PC-3 (cell line): ENCODE results near the gene TBC1D14. TPM values are rescaled to one million over a fixed set of nuclear protein-coding genes. Genes with fewer than 3 reads are reported as not detected.

Experiments used
- ATAC-seq: fragments of 200-7000 bp; cut with Tn5 transposase; 2 replicates; pipeline ENCODE4 v1.9.1; 2020; ENCODE audit warnings: mild to moderate bottlenecking, moderate library complexity
- BruUV-seq: library from RNA; stranded (reverse); fragments of 400-500 nt; replicated peaks from 2 replicates; lab custom pipeline; 2021; lab: Mats Ljungman, UMichigan
- CTCF ChIA-PET: fragments of 300-600 bp; sonication (Branson Sonifier 250); formaldehyde crosslinking; loops from one replicate; lab custom pipeline; 2022; ENCODE audit warnings: antibody characterized with exemption; lab: Charles Lee
- POLR2A ChIA-PET: fragments of 300-600 bp; sonication (Branson Sonifier 250); formaldehyde crosslinking; loops from one replicate; lab custom pipeline; 2022; ENCODE audit warnings: antibody characterized with exemption; ENCODE audit not compliant: unreplicated experiment; lab: Charles Lee
- DNase-seq: peaks from one replicate; pipeline ENCODE4 v3.0.0-alpha.2; 2015
- H2AFZ ChIP-seq: fragments of 300-600 bp; sonication (generic); 2 replicates; pipeline ENCODE4 v1.6.0; 2016; ENCODE audit warnings: antibody characterized with exemption, low read length
- H3F3A ChIP-seq: fragments of 300-600 bp; sonication (generic); one replicate; pipeline ENCODE4 v1.6.0; 2017; ENCODE audit warnings: antibody characterized with exemption, low read length, control low read depth, mild to moderate bottlenecking; ENCODE audit not compliant: unreplicated experiment
- H3K27ac ChIP-seq: fragments of 300-600 bp; sonication (generic); 2 replicates; pipeline ENCODE4 v1.5.1; 2016; ENCODE audit warnings: mild to moderate bottlenecking, low read length
- H3K27me3 ChIP-seq: fragments of 300-600 bp; sonication (generic); 2 replicates; pipeline ENCODE4 v1.6.1; 2016; ENCODE audit warnings: low read length, mixed read lengths
- H3K36me3 ChIP-seq: fragments of 300-600 bp; sonication (generic); 2 replicates; pipeline ENCODE4 v1.6.1; 2016; ENCODE audit warnings: low read depth, mixed run types, low read length, mixed read lengths
- H3K4me1 ChIP-seq: fragments of 300-600 bp; sonication (generic); 2 replicates; pipeline ENCODE4 v1.5.1; 2016; ENCODE audit warnings: low read length; ENCODE audit not compliant: insufficient read depth
- H3K4me2 ChIP-seq: fragments of 300-600 bp; sonication (generic); 2 replicates; pipeline ENCODE4 v1.6.0; 2016; ENCODE audit warnings: low read length
- H3K4me3 ChIP-seq: fragments of 300-600 bp; sonication (generic); 2 replicates; pipeline ENCODE4 v1.5.1; 2016; ENCODE audit warnings: mild to moderate bottlenecking, low read length, mixed read lengths
- H3K79me2 ChIP-seq: fragments of 300-600 bp; sonication (generic); 2 replicates; pipeline ENCODE4 v1.6.1; 2017; ENCODE audit warnings: low read length, mixed read lengths
- H3K9ac ChIP-seq: fragments of 300-600 bp; sonication (generic); 2 replicates; pipeline ENCODE4 v1.6.0; 2016; ENCODE audit warnings: mild to moderate bottlenecking, low read length
- H3K9me2 ChIP-seq: fragments of 300-600 bp; sonication (generic); replicated peaks from 2 replicates; pipeline ENCODE4 v1.6.1; 2016; ENCODE audit warnings: mixed run types, low read length, mixed read lengths
- H3K9me3 ChIP-seq: fragments of 300-600 bp; sonication (generic); 2 replicates; pipeline ENCODE4 v1.6.1; 2016; ENCODE audit warnings: low read length, mixed read lengths
- H4K20me1 ChIP-seq: fragments of 300-600 bp; sonication (generic); 2 replicates; pipeline ENCODE4 v1.6.1; 2016; ENCODE audit warnings: low read length, mixed read lengths
- EZH2 ChIP-seq: fragments of 300-600 bp; sonication (generic); IDR thresholded peaks from one replicate; pipeline ENCODE4 v1.6.1; 2017; ENCODE audit warnings: antibody characterized with exemption, mild to moderate bottlenecking, low read length; ENCODE audit not compliant: unreplicated experiment
- EZH2phosphoT487 ChIP-seq: fragments of 300-600 bp; sonication (generic); IDR thresholded peaks from 2 replicates; pipeline ENCODE4 v1.6.1; 2018; ENCODE audit warnings: mild to moderate bottlenecking, antibody characterized with exemption, low read length, borderline replicate concordance
- intact Hi-C: fragments of 100-400 bp; cut with micrococcal nuclease; formaldehyde crosslinking; loops from 2 replicates; pipeline ENCODE4 v1.9.0; 2023
- total RNA-seq: library from RNA; depleted of rRNA; stranded (reverse); fragments of >200 nt; gene quantifications from 2 replicates; pipeline ENCODE4 v1.2.3, GENCODE V29; 2014
- TF ChIP-seq, protein P1 (sequence below): fragments of 300-600 bp; sonication (generic); conservative IDR thresholded peaks from 2 replicates; pipeline ENCODE4 v1.5.1; 2017; ENCODE audit warnings: antibody characterized with exemption, low read depth, mild to moderate bottlenecking, low read length

The TBC1D14 gene
- total RNA-seq, 1 experiment from 2014 or later = 33.0 TPM

GRCh38 chr4:7031558-7032449, 122.2 kb downstream of the TBC1D14 start:
- Histone ChIP-seq H3K4me3 (no peak overlapping the region), H3K9ac (no peak overlapping the region), H3K79me2 (no peaks in the 10 kb centered on the region), H3K9me2 (no peaks in the 10 kb centered on the region), H3K4me2 (no peak overlapping the region), H3K36me3 (peaks cover 10% of the 10 kb centered on the region; the same call in 1 of the 2 replicates), H3F3A (no peaks in the 10 kb centered on the region), H3K27me3 (no peaks in the 10 kb centered on the region), H2AFZ (no peak overlapping the region), H3K27ac (no peak overlapping the region), H3K9me3 (no peaks in the 10 kb centered on the region), H3K4me1 (peaks cover 29% of the 10 kb centered on the region), H4K20me1 (no peaks in the 10 kb centered on the region)
- DNase-seq (no peak), ATAC-seq (no peak)
- POLR2A ChIA-PET = no interaction called here
- CTCF ChIA-PET = no interaction called here
- TF ChIP-seq, protein P1, sequence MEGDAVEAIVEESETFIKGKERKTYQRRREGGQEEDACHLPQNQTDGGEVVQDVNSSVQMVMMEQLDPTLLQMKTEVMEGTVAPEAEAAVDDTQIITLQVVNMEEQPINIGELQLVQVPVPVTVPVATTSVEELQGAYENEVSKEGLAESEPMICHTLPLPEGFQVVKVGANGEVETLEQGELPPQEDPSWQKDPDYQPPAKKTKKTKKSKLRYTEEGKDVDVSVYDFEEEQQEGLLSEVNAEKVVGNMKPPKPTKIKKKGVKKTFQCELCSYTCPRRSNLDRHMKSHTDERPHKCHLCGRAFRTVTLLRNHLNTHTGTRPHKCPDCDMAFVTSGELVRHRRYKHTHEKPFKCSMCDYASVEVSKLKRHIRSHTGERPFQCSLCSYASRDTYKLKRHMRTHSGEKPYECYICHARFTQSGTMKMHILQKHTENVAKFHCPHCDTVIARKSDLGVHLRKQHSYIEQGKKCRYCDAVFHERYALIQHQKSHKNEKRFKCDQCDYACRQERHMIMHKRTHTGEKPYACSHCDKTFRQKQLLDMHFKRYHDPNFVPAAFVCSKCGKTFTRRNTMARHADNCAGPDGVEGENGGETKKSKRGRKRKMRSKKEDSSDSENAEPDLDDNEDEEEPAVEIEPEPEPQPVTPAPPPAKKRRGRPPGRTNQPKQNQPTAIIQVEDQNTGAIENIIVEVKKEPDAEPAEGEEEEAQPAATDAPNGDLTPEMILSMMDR = no peak
- TF ChIP-seq EZH2 = no peak
- TF ChIP-seq EZH2phosphoT487 = no peak
- intact Hi-C loops = no loop called here
- BruUV-seq = no TSS peak

DNA sequence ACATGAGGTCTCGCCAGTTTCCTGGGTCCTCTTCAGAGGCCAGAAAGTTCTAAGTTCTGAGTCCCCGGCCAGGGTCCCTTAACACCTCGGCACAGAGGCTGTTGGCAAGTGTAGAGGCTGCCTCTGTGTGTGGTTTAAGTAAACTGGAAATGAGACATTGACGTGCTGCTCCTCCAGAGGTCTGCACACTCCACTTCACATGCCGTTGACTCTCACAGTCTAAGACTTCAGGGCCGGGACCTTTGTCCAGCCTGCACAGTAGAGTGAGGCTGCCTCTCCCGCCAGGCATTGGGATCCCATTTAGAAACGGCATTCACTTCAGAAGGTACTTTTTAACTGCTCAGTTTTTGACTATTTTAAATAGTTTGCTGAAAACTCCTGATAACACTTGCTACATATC, 123.0 kb downstream of the TBC1D14 start:
- Histone ChIP-seq H3F3A (no peaks in the 10 kb centered on the region), H3K4me1 (peaks cover 29% of the 10 kb centered on the region), H4K20me1 (no peaks in the 10 kb centered on the region), H3K27me3 (no peaks in the 10 kb centered on the region), H3K4me3 (no peak overlapping the region), H2AFZ (no peak overlapping the region), H3K9me2 (no peaks in the 10 kb centered on the region), H3K79me2 (no peaks in the 10 kb centered on the region), H3K4me2 (no peak overlapping the region), H3K36me3 (peaks cover 10% of the 10 kb centered on the region; the same call in 1 of the 2 replicates), H3K9ac (no peak overlapping the region), H3K27ac (no peak overlapping the region), H3K9me3 (no peaks in the 10 kb centered on the region)
- TF ChIP-seq EZH2phosphoT487 (no peak), EZH2 (no peak)
- TF ChIP-seq, protein P1 = no peak
- CTCF ChIA-PET = no interaction called here
- ATAC-seq (no peak), DNase-seq (no peak)
- intact Hi-C loops = no loop called here
- no TSS peak for BruUV-seq
- POLR2A ChIA-PET = no interaction called here
